ENCODE measurements around the gene TNIP1.

The TNIP1 gene

GRCh38 chr5:151062405-151063141 is 18.3 kb downstream of the TNIP1 start:
- no peak for DNase-seq

GRCh38 chr5:151060742-151061141 is 20.1 kb downstream of the TNIP1 start:
- DNase-seq: no peak

- DNase-seq: no peak
Observed at GRCh38 chr5:151058891-151059489, 21.8 kb downstream of the TNIP1 start.

GRCh38 chr5:151058301-151058700 is 22.5 kb downstream of the TNIP1 start:
- DNase-seq: no peak

- DNase-seq: no peak
Observed at GRCh38 chr5:151056379-151057325, 24.2 kb downstream of the TNIP1 start.

GRCh38 chr5:151055336-151055735 is 25.5 kb downstream of the TNIP1 start:
- no peak for DNase-seq

GRCh38 chr5:151054709-151055108 is 26.1 kb downstream of the TNIP1 start:
- DNase-seq: no peak

- no peak for DNase-seq
Observed at GRCh38 chr5:151053796-151054462, 26.9 kb downstream of the TNIP1 start.

- no peak for DNase-seq
Observed at GRCh38 chr5:151052836-151053235, 28.0 kb downstream of the TNIP1 start.

GRCh38 chr5:151051931-151052608 is 28.8 kb downstream of the TNIP1 start:
- no peak for DNase-seq

GRCh38 chr5:151051066-151051930 is 29.5 kb downstream of the TNIP1 start:
- peak; percentile 43 for DNase-seq

- peak; percentile 1 for DNase-seq
Observed at GRCh38 chr5:151048526-151048925, 32.3 kb downstream of the TNIP1 start.

GRCh38 chr5:151047814-151048425 is 32.9 kb downstream of the TNIP1 start:
- no peak for DNase-seq

- no peak for DNase-seq
Observed at GRCh38 chr5:151042453-151043093, 38.3 kb downstream of the TNIP1 start.

GRCh38 chr5:151041577-151042268 is 39.1 kb downstream of the TNIP1 start:
- no peak for DNase-seq

- DNase-seq: no peak
Observed at GRCh38 chr5:151040211-151040747, 40.6 kb downstream of the TNIP1 start.

GRCh38 chr5:151039665-151040064 is 41.2 kb downstream of the TNIP1 start:
- DNase-seq: no peak

GRCh38 chr5:151038801-151039238 is 42.0 kb downstream of the TNIP1 start:
- DNase-seq: no peak

GRCh38 chr5:151038412-151038745 is 42.5 kb downstream of the TNIP1 start:
- no peak for DNase-seq

Measured in NCI-H146 (cell line).